T-helper 2 cell treated with Interferon-gamma antibody and Interleukin-4, amounts not matched to agents 5 μg/mL and 100 μg/mL, for 36 hours (primary cell): ENCODE data around the gene TTC4.

Source experiments
- DNase-seq: peaks from one replicate; pipeline ENCODE4 v3.0.0; 2021; ENCODE audit warnings: low spot score
- H3K27ac Mint-ChIP-seq: one replicate; pipeline ENCODE4 v1.8.0; 2021; ENCODE audit warnings: mild to moderate bottlenecking, mixed read lengths
- H3K27me3 Mint-ChIP-seq: one replicate; pipeline ENCODE4 v1.8.0; 2021; ENCODE audit warnings: low read depth, mixed read lengths
- H3K36me3 Mint-ChIP-seq: one replicate; pipeline ENCODE4 v1.8.0; 2021; ENCODE audit warnings: low read depth, mixed read lengths
- H3K4me1 Mint-ChIP-seq: one replicate; pipeline ENCODE4 v1.8.0; 2021; ENCODE audit warnings: low read depth, mixed read lengths
- H3K4me3 Mint-ChIP-seq: one replicate; pipeline ENCODE4 v1.8.0; 2022; ENCODE audit warnings: mild to moderate bottlenecking, moderate library complexity, mixed read lengths
- H3K9me3 Mint-ChIP-seq: one replicate; pipeline ENCODE4 v1.8.0; 2021; ENCODE audit warnings: mixed read lengths

TTC4 gene

DNA sequence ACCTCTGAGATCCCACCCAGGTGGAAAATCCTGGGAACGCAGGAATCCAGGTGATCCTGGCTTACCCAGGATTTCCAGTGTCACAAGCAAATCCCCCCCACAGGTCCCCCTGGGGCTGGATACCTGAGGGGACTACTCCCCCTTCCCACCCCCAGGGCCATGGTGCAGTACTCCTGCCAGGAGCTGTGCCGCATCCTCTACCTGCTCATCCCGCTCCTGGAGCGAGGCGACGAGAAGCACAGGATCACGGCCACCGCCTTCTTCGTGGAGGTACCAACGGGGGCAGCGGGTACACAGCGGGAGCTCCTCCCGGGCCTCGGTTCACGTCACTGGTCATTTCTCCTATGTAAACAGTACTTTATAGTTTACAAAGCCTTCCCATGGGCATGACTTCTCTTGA is 20.4 kb upstream of the TTC4 start:
- DNase-seq: no peak
- Mint-ChIP-seq H3K9me3 (no peaks in the 10 kb centered on the region), H3K36me3 (no peaks in the 10 kb centered on the region), H3K4me1 (no peaks in the 10 kb centered on the region), H3K27me3 (no peaks in the 10 kb centered on the region), H3K27ac (no peak overlapping the region), H3K4me3 (no peak overlapping the region)

DNA sequence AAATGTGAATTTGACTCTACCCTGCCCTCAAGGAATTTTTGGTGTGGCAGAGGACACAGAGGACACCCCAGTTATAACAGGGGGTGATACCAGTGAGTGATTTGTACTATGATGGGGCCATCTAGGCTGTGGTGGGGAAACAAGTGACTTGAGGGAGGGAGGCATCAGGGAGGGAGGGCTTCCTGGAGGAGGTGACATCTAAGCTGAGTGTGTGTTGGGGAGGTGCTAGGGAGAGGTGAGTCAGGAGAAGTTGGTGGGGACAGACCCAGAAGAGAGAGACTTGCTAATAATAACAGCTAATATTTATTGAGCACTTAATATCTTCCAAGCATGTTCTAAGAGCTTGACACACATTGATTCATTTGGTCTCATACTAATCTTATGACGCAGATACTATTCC is 19.9 kb upstream of the TTC4 start:
- no peak overlapping the region for H3K4me3 Mint-ChIP-seq
- no peaks in the 10 kb centered on the region for H3K4me1 Mint-ChIP-seq
- H3K27me3 Mint-ChIP-seq: no peaks in the 10 kb centered on the region
- no peak overlapping the region for H3K27ac Mint-ChIP-seq
- DNase-seq: no peak
- H3K36me3 Mint-ChIP-seq: no peaks in the 10 kb centered on the region
- no peaks in the 10 kb centered on the region for H3K9me3 Mint-ChIP-seq

DNA sequence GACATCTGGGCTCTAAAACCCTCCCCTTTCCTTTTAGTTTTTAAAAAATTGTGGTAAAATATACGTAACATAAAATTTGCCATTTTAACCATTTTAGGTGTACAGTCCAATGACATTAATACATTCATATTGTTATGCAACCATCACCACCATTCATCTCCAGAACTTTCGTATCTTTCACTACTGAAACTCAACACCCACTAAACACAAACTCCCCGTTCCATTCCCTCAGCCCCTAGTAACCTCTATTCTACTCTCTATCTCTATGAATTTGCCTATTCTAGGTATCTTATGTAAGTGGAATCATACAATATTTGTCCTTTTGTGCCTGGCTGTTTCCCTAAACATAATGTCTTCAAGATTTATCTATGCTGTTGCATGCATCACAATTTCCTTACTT is 19.4 kb upstream of the TTC4 start:
- H3K4me1 Mint-ChIP-seq: no peaks in the 10 kb centered on the region
- no peak overlapping the region for H3K27ac Mint-ChIP-seq
- no peaks in the 10 kb centered on the region for H3K27me3 Mint-ChIP-seq
- no peaks in the 10 kb centered on the region for H3K36me3 Mint-ChIP-seq
- no peak overlapping the region for H3K4me3 Mint-ChIP-seq
- H3K9me3 Mint-ChIP-seq: no peaks in the 10 kb centered on the region
- no peak for DNase-seq

DNA sequence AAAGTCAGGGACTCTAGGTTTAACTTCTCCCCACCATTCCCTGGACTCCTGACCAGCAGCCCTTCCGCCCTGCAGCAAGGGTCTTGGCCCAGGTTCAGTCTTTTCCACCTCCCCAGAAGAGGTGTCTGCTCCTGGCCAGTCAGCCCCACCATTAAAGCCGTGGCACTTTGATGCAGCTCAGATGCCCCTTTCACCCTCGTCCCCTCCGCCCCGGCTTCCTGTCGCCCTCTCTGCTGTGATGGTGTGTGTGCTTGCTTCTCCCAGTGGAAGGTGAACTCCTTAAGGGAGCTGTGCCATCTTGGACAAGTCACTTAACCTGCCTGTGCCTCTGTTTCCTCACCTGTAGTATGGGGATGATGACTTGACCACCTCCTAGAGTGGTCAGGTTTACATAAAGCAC is 17.8 kb upstream of the TTC4 start:
- H3K4me1 Mint-ChIP-seq: no peaks in the 10 kb centered on the region
- H3K27ac Mint-ChIP-seq: no peak overlapping the region
- no peaks in the 10 kb centered on the region for H3K27me3 Mint-ChIP-seq
- no peak for DNase-seq
- H3K9me3 Mint-ChIP-seq: no peaks in the 10 kb centered on the region
- H3K36me3 Mint-ChIP-seq: no peaks in the 10 kb centered on the region
- no peak overlapping the region for H3K4me3 Mint-ChIP-seq

DNA sequence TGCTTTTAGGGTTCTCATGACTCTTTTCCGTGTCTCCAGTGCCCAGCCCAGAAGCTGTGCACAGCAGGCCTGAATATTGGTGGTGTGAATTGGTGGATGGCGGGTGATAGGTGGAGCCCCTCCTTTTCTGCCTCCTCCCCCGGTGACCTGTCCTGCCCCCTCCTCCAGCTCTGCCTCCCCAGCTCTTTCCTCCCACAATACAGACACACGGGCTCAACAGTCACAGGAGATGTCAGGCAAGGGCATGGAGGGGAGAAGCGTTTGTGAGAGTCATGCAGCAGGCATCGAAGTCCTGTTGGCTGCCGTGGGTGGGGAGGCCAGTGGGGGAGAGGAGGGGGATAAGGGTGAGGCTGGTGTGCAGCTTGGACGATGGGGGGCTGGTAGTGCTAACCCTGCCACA is 17.3 kb upstream of the TTC4 start:
- Mint-ChIP-seq H3K36me3 (no peaks in the 10 kb centered on the region), H3K27ac (no peak overlapping the region), H3K27me3 (no peaks in the 10 kb centered on the region), H3K4me3 (no peak overlapping the region), H3K9me3 (no peaks in the 10 kb centered on the region), H3K4me1 (no peaks in the 10 kb centered on the region)
- no peak for DNase-seq

DNA sequence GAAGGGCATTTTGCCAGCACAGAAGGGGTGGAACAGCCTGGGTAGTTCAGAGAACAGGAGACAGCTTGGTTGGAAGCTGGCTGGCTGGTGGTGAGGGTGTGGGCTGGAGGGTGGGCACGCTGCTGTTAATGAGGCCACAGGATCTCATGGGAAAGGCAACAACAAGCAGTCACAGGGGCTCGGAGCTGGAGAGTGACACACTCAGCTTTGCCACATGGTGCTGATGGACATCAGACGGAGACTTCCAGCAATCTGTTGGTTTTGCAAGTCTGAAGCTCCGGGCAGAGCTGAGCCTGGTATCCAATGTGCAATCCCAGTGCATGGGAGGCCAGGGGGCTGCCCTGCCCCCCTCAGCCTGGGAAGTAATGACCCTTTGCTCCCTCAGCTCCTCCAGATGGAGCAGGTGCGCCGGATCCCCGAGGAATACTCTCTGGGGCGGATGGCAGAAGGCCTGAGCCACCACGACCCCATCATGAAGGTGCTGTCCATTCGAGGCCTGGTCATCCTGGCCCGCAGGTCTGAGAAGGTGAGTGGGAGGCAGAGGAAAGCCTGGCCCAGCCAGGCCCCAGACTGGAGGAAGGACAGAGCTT is 15.6 kb upstream of the TTC4 start:
- H3K4me3 Mint-ChIP-seq: no peak overlapping the region
- no peaks in the 10 kb centered on the region for H3K27me3 Mint-ChIP-seq
- H3K4me1 Mint-ChIP-seq: no peaks in the 10 kb centered on the region

DNA sequence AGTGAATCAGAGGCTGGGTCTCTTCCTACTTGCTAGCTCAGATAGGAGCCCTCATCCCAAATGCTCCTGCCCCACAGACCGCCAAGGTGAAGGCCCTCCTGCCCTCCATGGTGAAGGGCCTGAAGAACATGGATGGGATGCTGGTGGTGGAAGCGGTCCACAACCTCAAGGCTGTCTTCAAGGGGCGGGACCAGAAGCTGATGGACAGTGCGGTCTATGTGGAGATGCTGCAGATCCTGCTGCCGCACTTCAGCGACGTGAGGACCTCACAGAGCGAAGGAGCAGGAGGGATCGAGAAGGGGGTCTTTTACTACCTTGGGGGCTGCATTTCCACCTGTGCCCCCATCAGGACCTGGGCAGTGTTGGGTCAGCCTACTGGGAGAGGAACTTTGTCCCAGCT is 14.6 kb upstream of the TTC4 start:
- H3K36me3 Mint-ChIP-seq: no peaks in the 10 kb centered on the region
- no peak overlapping the region for H3K27ac Mint-ChIP-seq
- H3K27me3 Mint-ChIP-seq: no peaks in the 10 kb centered on the region
- H3K4me3 Mint-ChIP-seq: no peak overlapping the region
- no peaks in the 10 kb centered on the region for H3K4me1 Mint-ChIP-seq
- no peaks in the 10 kb centered on the region for H3K9me3 Mint-ChIP-seq
- DNase-seq: no peak

More for the DNA sequence above, 15.6 kb upstream of the TTC4 start:
- Mint-ChIP-seq H3K9me3 (no peaks in the 10 kb centered on the region), H3K27ac (no peak overlapping the region), H3K36me3 (no peaks in the 10 kb centered on the region)
- no peak for DNase-seq

DNA sequence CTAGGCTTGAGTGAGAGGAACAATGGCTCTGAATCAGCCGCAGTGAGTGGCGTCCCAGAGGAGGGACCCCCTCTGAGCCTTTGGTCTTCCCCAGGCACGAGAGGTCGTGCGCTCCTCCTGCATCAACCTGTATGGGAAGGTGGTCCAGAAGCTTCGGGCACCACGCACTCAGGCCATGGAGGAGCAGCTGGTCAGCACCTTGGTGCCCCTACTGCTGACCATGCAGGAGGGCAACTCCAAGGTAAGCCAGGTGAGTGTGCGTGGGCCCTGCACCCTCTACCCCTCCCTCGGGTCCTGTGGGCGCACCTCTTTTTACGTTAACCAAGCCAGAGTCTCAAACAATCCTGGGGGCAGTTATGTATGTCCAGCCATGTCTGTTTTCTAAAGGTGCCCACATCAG is 13.7 kb upstream of the TTC4 start:
- no peak overlapping the region for H3K4me3 Mint-ChIP-seq
- H3K27ac Mint-ChIP-seq: no peak overlapping the region
- H3K36me3 Mint-ChIP-seq: no peaks in the 10 kb centered on the region
- no peaks in the 10 kb centered on the region for H3K9me3 Mint-ChIP-seq
- no peak for DNase-seq
- H3K27me3 Mint-ChIP-seq: no peaks in the 10 kb centered on the region
- H3K4me1 Mint-ChIP-seq: no peaks in the 10 kb centered on the region

DNA sequence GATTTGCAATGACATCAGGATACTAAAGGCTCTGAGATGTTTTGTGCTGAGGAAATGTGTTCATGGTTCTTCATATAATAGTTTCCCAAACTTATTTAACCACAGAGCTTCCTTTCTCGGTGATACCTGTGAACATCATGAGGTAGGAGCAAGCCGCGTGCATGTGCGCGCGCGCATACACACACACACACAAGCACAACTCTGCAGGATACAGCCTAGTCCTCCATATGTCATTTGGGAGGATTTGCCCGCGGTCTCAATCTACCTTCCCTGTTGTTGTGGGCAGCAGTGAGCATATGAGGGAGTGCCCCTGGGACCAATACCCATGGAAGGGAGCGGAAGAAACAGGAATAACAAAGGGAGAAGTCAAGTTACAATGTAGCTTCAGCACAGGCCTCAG is 12.2 kb upstream of the TTC4 start:
- no peak for DNase-seq
- Mint-ChIP-seq H3K4me1 (no peaks in the 10 kb centered on the region), H3K27me3 (no peaks in the 10 kb centered on the region), H3K36me3 (no peaks in the 10 kb centered on the region), H3K9me3 (no peaks in the 10 kb centered on the region), H3K4me3 (no peak overlapping the region), H3K27ac (no peak overlapping the region)

DNA sequence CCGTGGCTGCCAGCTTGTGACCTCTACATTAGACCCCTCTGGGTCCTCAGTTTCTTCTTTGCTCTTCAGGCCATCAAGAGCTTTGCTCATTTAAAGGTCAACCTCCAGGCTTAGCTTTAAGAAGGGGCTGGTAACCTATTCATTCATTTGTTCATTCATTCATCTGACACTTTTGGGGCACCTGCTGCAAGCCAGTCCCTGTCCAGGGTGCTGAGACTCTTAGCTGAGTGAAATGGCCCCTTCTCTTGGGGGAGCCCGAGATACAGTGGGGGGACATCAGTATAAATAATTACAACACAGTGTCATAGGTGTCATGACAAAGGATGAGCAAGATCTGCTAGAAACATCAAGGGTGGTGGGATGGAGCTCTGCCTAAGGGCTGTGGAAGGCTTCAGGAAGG is 10.5 kb upstream of the TTC4 start:
- no peaks in the 10 kb centered on the region for H3K4me1 Mint-ChIP-seq
- DNase-seq: no peak
- no peak overlapping the region for H3K27ac Mint-ChIP-seq
- no peaks in the 10 kb centered on the region for H3K36me3 Mint-ChIP-seq
- no peaks in the 10 kb centered on the region for H3K9me3 Mint-ChIP-seq
- no peak overlapping the region for H3K4me3 Mint-ChIP-seq
- H3K27me3 Mint-ChIP-seq: no peaks in the 10 kb centered on the region

DNA sequence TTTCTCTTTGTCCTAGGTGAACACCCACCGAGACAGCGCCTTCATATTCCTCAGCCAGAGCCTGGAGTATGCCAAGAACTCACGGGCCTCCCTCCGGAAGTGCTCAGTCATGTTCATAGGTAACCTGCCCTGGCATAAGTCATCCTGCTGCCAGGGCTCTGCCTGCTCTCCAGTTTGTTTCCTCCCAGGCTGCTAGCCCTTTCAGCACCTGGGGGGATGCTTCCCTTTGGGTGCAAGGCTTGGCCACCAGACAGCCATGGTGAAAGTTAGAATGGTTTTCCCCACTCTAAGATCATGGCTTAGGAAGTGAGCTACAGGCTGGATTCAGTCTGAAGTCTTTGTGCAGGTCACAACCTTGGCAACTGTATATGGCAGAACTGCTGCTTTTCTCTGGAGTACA is 9.2 kb upstream of the TTC4 start:
- H3K27me3 Mint-ChIP-seq: no peaks in the 10 kb centered on the region
- no peak overlapping the region for H3K27ac Mint-ChIP-seq
- no peak for DNase-seq
- no peak overlapping the region for H3K4me3 Mint-ChIP-seq
- H3K4me1 Mint-ChIP-seq: no peaks in the 10 kb centered on the region
- H3K36me3 Mint-ChIP-seq: no peaks in the 10 kb centered on the region
- H3K9me3 Mint-ChIP-seq: no peaks in the 10 kb centered on the region

DNA sequence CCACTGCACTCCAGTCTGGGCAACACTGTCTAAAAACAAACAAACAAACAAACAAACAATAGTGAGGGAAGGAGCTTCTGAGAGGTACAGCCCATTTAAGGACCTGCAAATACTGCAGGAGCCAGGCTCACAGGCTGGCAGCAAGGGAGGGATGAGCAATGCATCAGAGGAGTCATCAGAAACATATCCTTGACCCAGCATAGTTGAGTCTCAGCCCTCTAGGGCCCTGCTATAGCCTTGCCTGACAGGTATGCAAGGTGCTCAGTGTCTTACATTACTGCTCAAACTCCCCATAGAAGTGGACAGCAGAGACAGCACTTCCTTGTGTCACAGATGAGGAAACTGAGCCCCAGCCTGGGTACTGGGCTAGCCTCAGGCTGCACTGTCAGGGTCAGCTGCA is 7.3 kb upstream of the TTC4 start:
- no peaks in the 10 kb centered on the region for H3K27me3 Mint-ChIP-seq
- no peak overlapping the region for H3K27ac Mint-ChIP-seq
- H3K36me3 Mint-ChIP-seq: no peaks in the 10 kb centered on the region
- H3K4me1 Mint-ChIP-seq: no peaks in the 10 kb centered on the region
- DNase-seq: no peak
- no peaks in the 10 kb centered on the region for H3K9me3 Mint-ChIP-seq
- H3K4me3 Mint-ChIP-seq: no peak overlapping the region

DNA sequence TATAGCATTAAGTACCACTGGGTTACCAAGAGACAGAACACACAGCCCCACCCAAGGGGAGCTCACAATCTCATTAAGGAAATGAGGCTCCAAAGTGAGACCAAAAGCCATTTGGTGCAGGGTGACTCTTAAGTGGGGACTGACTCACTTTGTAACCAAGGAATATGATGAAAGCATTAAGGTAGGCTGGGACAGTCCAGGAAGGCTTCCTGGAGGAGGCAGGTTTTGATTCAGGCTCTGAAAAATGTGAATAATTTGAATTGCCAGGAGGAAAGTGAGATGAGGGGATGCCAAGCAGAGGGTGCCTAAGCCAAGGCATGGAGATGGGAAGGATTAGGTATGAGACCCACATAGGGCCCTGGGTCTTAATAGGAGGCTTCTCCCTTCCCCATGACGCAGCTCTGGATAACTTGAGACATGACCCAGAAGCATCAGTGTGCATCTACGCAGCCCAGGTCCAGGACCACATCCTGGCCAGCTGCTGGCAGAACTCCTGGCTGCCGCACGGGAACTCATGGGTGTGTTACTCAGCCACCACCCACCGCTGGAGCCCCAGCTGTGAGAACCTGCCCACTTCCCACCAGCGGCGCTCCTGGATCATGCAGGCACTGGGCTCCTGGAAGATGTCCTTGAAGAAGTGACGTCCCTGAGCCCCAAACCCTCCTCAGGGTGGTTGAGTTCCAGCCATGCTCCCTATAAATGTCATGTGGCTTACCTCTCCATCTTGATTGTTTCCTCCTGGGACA is 5.9 kb upstream of the TTC4 start:
- no peaks in the 10 kb centered on the region for H3K36me3 Mint-ChIP-seq
- DNase-seq: no peak
- H3K27me3 Mint-ChIP-seq: no peaks in the 10 kb centered on the region
- H3K9me3 Mint-ChIP-seq: no peaks in the 10 kb centered on the region
- H3K4me1 Mint-ChIP-seq: no peaks in the 10 kb centered on the region
- H3K4me3 Mint-ChIP-seq: no peak overlapping the region
- H3K27ac Mint-ChIP-seq: no peak overlapping the region

DNA sequence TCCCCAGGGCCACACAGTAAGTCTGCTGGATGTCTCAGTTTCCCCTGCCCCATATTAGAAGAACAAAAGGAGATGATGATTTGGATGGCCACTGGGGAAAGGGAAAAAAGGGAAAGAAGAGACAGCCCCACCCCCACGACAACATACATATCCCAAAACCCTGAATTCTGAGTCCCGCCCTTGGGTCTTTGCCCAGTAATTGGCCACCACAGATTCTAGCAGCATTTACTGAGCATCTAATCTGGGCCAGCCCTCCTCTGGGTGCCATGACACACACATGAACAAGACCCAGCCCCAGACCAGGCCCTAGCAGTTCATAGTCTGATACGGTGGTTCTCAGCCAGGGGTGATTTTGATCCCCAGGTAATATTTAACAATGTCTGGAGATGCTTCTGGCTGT is 5.2 kb upstream of the TTC4 start:
- H3K27me3 Mint-ChIP-seq: no peaks in the 10 kb centered on the region
- no peaks in the 10 kb centered on the region for H3K36me3 Mint-ChIP-seq
- no peaks in the 10 kb centered on the region for H3K9me3 Mint-ChIP-seq
- no peak overlapping the region for H3K27ac Mint-ChIP-seq
- no peak overlapping the region for H3K4me3 Mint-ChIP-seq
- peaks cover 5% of the 10 kb centered on the region for H3K4me1 Mint-ChIP-seq
- no peak for DNase-seq

DNA sequence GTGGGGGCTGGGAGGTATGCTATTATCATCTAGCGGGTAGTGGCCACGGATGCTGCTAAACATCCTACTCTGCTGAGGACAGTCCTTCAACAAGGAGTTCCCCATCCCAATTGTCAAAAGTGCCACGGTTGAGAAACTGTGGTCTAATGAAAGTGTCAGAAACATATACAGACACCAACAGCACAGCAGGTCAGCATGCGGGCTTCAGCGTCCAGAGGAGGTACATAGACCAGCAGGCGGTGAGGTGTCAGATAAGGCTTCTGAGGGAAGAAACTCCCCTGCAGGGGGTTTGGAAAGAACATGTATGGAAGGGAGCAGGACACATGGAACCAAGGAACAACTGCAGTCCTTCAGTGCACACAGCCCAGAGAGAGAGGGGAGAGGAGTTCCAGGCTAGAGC is 4.8 kb upstream of the TTC4 start:
- Mint-ChIP-seq H3K27ac (no peak overlapping the region), H3K4me1 (peaks cover 6% of the 10 kb centered on the region), H3K4me3 (no peak overlapping the region)

More for the DNA sequence above, 4.8 kb upstream of the TTC4 start:
- H3K27me3 Mint-ChIP-seq: no peaks in the 10 kb centered on the region
- H3K9me3 Mint-ChIP-seq: no peaks in the 10 kb centered on the region
- H3K36me3 Mint-ChIP-seq: no peaks in the 10 kb centered on the region
- no peak for DNase-seq
